Aorta (tissue), 5 donors: ENCODE measurements around the gene SLC35F3. TPM values are rescaled to one million over a fixed set of nuclear protein-coding genes. Genes with fewer than 3 reads are reported as not detected.
A peak's percentile ranks its signal among the peaks of the same experiment; 100 is the strongest.

Experiments used
- ATAC-seq: fragments of 200-7000 bp; cut with Tn5 transposase; one replicate; pipeline ENCODE4 v1.9.1; 2022; ENCODE audit warnings: moderate library complexity; ENCODE audit not compliant: low FRiP score
- DNase-seq, 2 donors: peaks; one replicate each; pipeline ENCODE4 v3.0.0-alpha.2; 2020
- H3K27ac ChIP-seq, 2 donors: one replicate each; pipeline ENCODE4 v1.5.1; 2013; ENCODE audit warnings: low read length in 2 of 2, mild to moderate bottlenecking in 2 of 2, moderate library complexity in 2 of 2, control low read depth in 1 of 2, inconsistent platforms in 1 of 2, low read depth in 1 of 2
- H3K27me3 ChIP-seq, 2 donors: one replicate each; pipeline ENCODE4 v1.6.1; 2013; ENCODE audit warnings: control low read depth in 1 of 2, low read length in 1 of 2, mild to moderate bottlenecking in 1 of 2, moderate library complexity in 1 of 2; ENCODE audit not compliant: insufficient read depth in 2 of 2, control insufficient read depth in 1 of 2
- H3K36me3 ChIP-seq, 2 donors: one replicate each; pipeline ENCODE4 v1.6.1; 2013; ENCODE audit warnings: control low read depth in 1 of 2, low read length in 1 of 2, mild to moderate bottlenecking in 1 of 2; ENCODE audit not compliant: insufficient read depth in 2 of 2, control insufficient read depth in 1 of 2
- H3K4me1 ChIP-seq, 2 donors: one replicate each; pipeline ENCODE4 v1.6.1; 2013; ENCODE audit warnings: low read length in 2 of 2, control low read depth in 1 of 2, mild to moderate bottlenecking in 1 of 2, moderate library complexity in 1 of 2; ENCODE audit not compliant: insufficient read depth in 2 of 2, control insufficient read depth in 1 of 2
- H3K4me3 ChIP-seq, 2 donors: one replicate each; pipeline ENCODE4 v1.5.1; 2013; ENCODE audit warnings: low read length in 2 of 2, control low read depth in 1 of 2, mild to moderate bottlenecking in 1 of 2
- H3K9me3 ChIP-seq: one replicate; pipeline ENCODE4 v1.6.1; 2013; ENCODE audit warnings: mild to moderate bottlenecking, low read length; ENCODE audit not compliant: control insufficient read depth
- WGBS, 2 donors: extraction: QIAGEN DNeasy Blood & Tissue Kit; methylation state at CpG; one replicate each; pipeline ENCODE4 v1.1.7; 2013; 5-methylcytosine and 5-hydroxymethylcytosine counted together
- intact Hi-C, 2 donors: fragments of 100-400 bp; cut with DNase I; formaldehyde crosslinking; loops; one replicate each; pipeline versions ENCODE4 v1.14.2 to v1.15.0; 2022
- polyA plus RNA-seq, 2 donors: library from polyadenylated mRNA; stranded (reverse); fragments of 200-250 nt; gene quantifications; one replicate each; pipeline ENCODE4 v1.2.3, GENCODE V29; 2013
- total RNA-seq, 2 donors: library from RNA; stranded (reverse); fragmentation: NEBNext Ultra II Directional; extraction: Animal tissue kit (Norgen Biotek cat#: 25700); gene quantifications; one replicate each; pipeline ENCODE4 v1.2.1, GENCODE V29; 2021
- donor health status: healthy with polysubstance abuse.
- donor health status: Bipolar disorder and iron deficiency.
- donor health status: DM: no; HTN: no; CAD: no.
- donor health status: DM: no; HTN: no; CAD: no.
- donor health status: DM: yes; HTN: yes; CAD: no.

The SLC35F3 gene
- total and polyA plus RNA-seq, 4 donors = 0.12 TPM; not detected in 3

DNA sequence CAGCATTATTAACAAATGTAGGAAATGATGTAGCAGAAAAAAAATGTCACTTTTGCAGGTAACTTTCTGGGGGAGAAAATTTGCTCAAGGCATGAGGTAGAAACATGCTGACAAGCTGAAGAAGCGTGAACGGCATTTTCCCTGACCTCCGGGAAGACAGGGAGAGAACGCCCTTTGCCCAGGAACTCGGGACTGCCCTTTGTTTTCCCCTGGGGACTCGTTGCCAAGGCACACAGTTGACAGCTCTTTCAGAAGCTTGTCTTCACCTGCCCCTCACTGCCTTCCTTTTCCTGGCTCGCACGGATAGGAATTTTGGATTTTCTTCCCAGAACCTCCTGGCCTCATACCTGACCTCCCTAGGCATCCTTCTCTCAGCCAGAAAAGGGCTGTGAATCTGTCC, 416.1 kb downstream of the SLC35F3 start:
- DNase-seq = no peak
- H3K9me3 ChIP-seq = no peaks in the 10 kb centered on the region
- H3K36me3 ChIP-seq = no peaks in the 10 kb centered on the region
- no peak overlapping the region for H3K27ac ChIP-seq
- H3K27me3 ChIP-seq = no peaks in the 10 kb centered on the region
- no peak for ATAC-seq
- H3K4me1 ChIP-seq = no peaks in the 10 kb centered on the region
- 47 to 50% methylated on average over 8 of the region's 8 CpGs for WGBS, 2 donors
- H3K4me3 ChIP-seq = no peak overlapping the region
- intact Hi-C loops = loop anchor here (5.0 to 10.0 kb wide), 2 partner anchors 203 to 206 kb away; no protein-coding TSS in a partner anchor

- Histone ChIP-seq H3K36me3 (no peaks in the 10 kb centered on the region), H3K4me3 (no peak overlapping the region), H3K27me3 (no peaks in the 10 kb centered on the region), H3K9me3 (no peaks in the 10 kb centered on the region), H3K4me1 (no peaks in the 10 kb centered on the region), H3K27ac (no peak overlapping the region)
- WGBS, 2 donors = 85 to 86% methylated on average over 6 of the region's 6 CpGs
- ATAC-seq = no peak
- intact Hi-C loops = loop anchor here (5.0 to 10.0 kb wide), 2 partner anchors 204 to 206 kb away; no protein-coding TSS in a partner anchor
- no peak for DNase-seq
Measured at GRCh38 chr1:234321231-234321630, 416.8 kb downstream of the SLC35F3 start.

DNA sequence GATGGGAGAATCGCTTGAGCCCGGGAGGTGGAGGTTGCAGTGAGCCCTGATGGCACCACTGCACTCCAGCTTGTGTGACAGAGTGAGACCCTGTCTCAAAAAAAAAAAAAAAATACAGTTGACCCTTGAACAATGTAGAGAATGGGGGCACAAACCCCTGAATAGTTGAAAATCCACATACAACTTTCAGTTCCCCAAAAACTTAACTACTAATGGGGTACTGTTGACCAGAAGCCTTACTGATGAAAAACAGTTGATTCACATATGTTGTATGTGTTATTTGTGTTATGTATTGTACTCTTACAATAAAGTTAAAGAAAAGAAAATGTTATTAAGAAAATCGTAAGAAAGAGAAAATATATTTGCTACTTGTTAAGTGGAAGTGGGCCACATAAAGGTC, 417.6 kb downstream of the SLC35F3 start:
- Histone ChIP-seq H3K9me3 (no peaks in the 10 kb centered on the region), H3K4me1 (no peaks in the 10 kb centered on the region), H3K27ac (no peak overlapping the region), H3K27me3 (no peaks in the 10 kb centered on the region), H3K4me3 (no peak overlapping the region), H3K36me3 (no peaks in the 10 kb centered on the region)
- 87 to 93% methylated on average over 3 of the region's 3 CpGs for WGBS, 2 donors
- no peak for DNase-seq
- no peak for ATAC-seq
- intact Hi-C loops = loop anchor here (5.0 to 10.0 kb wide), 2 partner anchors 205 to 207 kb away; no protein-coding TSS in a partner anchor

DNA sequence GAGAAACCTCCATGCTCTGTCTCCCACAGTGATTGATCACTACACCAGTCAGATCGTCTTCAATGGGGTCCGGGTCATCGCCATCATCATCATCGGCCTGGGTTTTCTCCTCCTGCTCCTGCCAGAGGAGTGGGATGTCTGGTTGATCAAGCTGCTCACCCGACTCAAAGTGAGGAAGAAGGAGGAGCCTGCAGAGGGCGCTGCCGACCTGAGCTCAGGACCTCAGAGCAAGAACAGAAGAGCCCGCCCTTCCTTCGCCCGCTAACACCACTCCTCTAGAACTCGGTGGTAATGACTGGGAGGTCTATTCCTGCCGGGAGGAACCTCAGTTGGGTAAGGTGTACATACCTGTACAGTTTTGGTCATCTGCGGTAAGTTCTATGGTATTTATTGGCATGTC, 418.5 kb downstream of the SLC35F3 start:
- ATAC-seq = no peak
- Histone ChIP-seq H3K4me1 (no peaks in the 10 kb centered on the region), H3K4me3 (no peak overlapping the region), H3K9me3 (no peaks in the 10 kb centered on the region), H3K36me3 (no peaks in the 10 kb centered on the region), H3K27ac (no peak overlapping the region), H3K27me3 (no peaks in the 10 kb centered on the region)
- WGBS, 2 donors = 29 to 31% methylated on average over 13 of the region's 13 CpGs
- intact Hi-C loops = loop anchor here (5.0 to 10.0 kb wide), 2 partner anchors 206 to 208 kb away; no protein-coding TSS in a partner anchor
- peak in 1 of 2 donors; percentile 55 for DNase-seq

GRCh38 chr1:234324821-234325220, 420.3 kb downstream of the SLC35F3 start:
- Histone ChIP-seq H3K36me3 (no peaks in the 10 kb centered on the region), H3K27me3 (no peaks in the 10 kb centered on the region), H3K4me1 (no peaks in the 10 kb centered on the region), H3K4me3 (no peak overlapping the region), H3K9me3 (no peaks in the 10 kb centered on the region), H3K27ac (no peak overlapping the region)
- 52 to 69% methylated on average over 6 of the region's 6 CpGs for WGBS, 2 donors
- ATAC-seq (no peak), DNase-seq (no peak)
- intact Hi-C loops = loop anchor here (5.0 to 10.0 kb wide), 2 partner anchors 208 to 210 kb away; no protein-coding TSS in a partner anchor

GRCh38 chr1:234325878-234326496, 421.5 kb downstream of the SLC35F3 start:
- no peak overlapping the region for H3K27ac ChIP-seq
- H3K36me3 ChIP-seq = no peaks in the 10 kb centered on the region
- DNase-seq (no peak), ATAC-seq (no peak)
- H3K9me3 ChIP-seq = no peaks in the 10 kb centered on the region
- no peaks in the 10 kb centered on the region for H3K4me1 ChIP-seq
- WGBS, 2 donors = 52 to 58% methylated on average over 7 of the region's 7 CpGs
- H3K4me3 ChIP-seq = peak overlapping the region in 1 of 2 donors; percentile 36
- no peaks in the 10 kb centered on the region for H3K27me3 ChIP-seq
- intact Hi-C loops = loop anchor here (2.0 to 10.0 kb wide), 2 partner anchors 171 to 211 kb away; no protein-coding TSS in a partner anchor

GRCh38 chr1:234326497-234327366, 422.3 kb downstream of the SLC35F3 start:
- no peaks in the 10 kb centered on the region for H3K36me3 ChIP-seq
- intact Hi-C loops = loop anchor here (2.0 to 10.0 kb wide), 2 partner anchors 172 to 212 kb away; no protein-coding TSS in a partner anchor
- DNase-seq (peak in 1 of 2 donors; percentile 59), ATAC-seq (peak; percentile 83)
- H3K4me3 ChIP-seq = peak overlapping the region; percentile 9 to 36
- H3K9me3 ChIP-seq = no peaks in the 10 kb centered on the region
- no peaks in the 10 kb centered on the region for H3K4me1 ChIP-seq
- H3K27ac ChIP-seq = no peak overlapping the region
- H3K27me3 ChIP-seq = no peaks in the 10 kb centered on the region
- WGBS, 2 donors = 21 to 22% methylated on average over 20 of the region's 20 CpGs

GRCh38 chr1:234327577-234328164, 423.2 kb downstream of the SLC35F3 start:
- WGBS, 2 donors = 83 to 85% methylated on average over 9 of the region's 9 CpGs
- no peak for DNase-seq
- intact Hi-C loops = loop anchor here (2.0 to 10.0 kb wide), 2 partner anchors 173 to 213 kb away; no protein-coding TSS in a partner anchor

More at GRCh38 chr1:234327577-234328164, 423.2 kb downstream of the SLC35F3 start:
- Histone ChIP-seq H3K27me3 (no peaks in the 10 kb centered on the region), H3K4me3 (no peak overlapping the region), H3K9me3 (no peaks in the 10 kb centered on the region), H3K4me1 (no peaks in the 10 kb centered on the region), H3K36me3 (no peaks in the 10 kb centered on the region), H3K27ac (no peak overlapping the region)
- no peak for ATAC-seq
